GM18951 (cell line): ENCODE measurements around the gene ACOT7.

Experiments
- POLR2A ChIP-seq: IDR thresholded peaks from 4 replicates; pipeline ENCODE4 v1.6.1; 2011; ENCODE audit warnings: mild to moderate bottlenecking; ENCODE audit not compliant: insufficient read length, insufficient read depth; ENCODE audit errors: extremely low read depth
- in situ Hi-C: fragments of 300-500 bp; cut with MboI; formaldehyde crosslinking; loops from one replicate; pipeline ENCODE4 v1.12.0; 2022; ENCODE audit warnings: low sequenced_read_pairs, mixed read lengths, inconsistent platforms; ENCODE audit not compliant: unreplicated experiment

The ACOT7 gene

GRCh38 chr1:6287431-6287886 is 106.1 kb downstream of the ACOT7 start:
- TF ChIP-seq POLR2A, result no peak
- in situ Hi-C loops, result no loop called here

- no peak for TF ChIP-seq POLR2A
- in situ Hi-C loops, result no loop called here
Observed at GRCh38 chr1:6287029-6287428, 106.5 kb downstream of the ACOT7 start.

DNA sequence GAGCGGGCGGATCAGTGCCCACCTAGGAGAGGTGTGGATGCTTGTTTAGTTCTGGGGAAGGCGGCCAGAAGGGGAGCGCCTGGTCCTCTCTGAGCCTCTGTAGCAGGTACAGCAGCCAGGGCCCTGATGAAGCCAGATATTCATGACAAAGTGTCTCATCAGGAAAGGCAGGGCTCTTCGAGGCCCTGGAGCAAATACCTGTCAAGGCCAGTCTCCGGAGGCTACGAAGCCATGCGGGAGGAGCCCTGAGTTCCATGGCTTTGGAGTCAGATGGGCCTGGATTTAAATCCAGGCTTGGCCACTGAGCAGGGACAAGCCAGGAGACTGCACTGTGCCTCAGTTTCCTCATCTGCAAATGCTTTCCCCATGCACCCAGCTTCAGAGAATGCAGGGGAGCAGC is 107.3 kb downstream of the ACOT7 start:
- TF ChIP-seq POLR2A, result no peak
- in situ Hi-C loops, result no loop called here

DNA sequence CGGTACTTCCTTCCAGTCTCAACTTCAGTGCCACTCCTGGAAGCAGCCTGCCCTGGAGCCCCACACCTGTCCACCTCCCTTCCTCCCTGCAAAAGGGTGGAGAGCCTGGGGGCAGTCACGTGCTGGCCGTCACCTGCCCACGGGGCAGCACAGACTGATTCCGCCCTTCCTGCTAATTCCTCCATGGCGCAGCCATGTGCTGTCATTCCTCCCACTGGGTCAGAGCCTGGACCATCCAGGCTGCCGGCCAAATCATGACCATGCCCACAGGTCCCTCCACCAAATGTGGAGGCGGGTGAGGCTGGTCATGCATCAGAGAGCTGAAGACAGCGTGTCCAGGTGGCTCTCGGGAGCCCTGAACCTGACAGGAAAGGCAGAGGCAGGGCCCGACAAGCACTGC is 108.2 kb downstream of the ACOT7 start:
- in situ Hi-C loops, result no loop called here
- TF ChIP-seq POLR2A, result no peak

DNA sequence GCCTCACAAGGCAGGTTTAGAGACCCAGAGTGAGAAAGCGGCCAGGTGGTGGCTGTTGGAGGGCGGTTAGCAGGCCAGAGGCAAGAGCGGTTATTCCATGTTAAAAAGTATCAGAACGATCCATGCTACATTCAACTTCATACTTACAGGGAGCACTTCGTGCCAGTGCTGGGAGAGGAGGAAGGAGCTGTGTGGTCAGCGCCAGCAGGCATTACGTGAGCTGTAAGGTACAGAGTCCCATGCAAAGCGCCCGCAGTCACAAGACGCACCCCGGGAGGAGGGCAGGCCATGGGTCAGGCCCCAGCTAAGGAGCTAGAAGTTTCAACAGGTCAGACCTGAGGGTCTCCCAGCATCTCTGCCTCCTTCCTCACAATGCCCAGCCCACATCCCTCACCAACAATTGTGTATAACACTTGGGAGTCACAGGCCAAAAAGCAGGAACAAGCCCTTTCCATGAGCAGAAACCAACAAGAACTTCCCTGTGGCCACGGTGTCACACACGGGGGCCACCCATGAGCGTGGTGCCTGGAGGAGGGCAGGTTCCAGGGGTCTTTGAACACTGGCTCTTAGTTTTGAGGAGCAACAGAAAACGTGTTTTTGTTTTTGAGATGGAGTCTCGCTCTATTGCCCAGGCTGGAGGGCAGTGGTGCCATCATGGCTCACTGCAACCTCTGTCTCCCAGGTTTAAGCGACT is 110.8 kb downstream of the ACOT7 start:
- in situ Hi-C loops, result no loop called here
- TF ChIP-seq POLR2A, result no peak

DNA sequence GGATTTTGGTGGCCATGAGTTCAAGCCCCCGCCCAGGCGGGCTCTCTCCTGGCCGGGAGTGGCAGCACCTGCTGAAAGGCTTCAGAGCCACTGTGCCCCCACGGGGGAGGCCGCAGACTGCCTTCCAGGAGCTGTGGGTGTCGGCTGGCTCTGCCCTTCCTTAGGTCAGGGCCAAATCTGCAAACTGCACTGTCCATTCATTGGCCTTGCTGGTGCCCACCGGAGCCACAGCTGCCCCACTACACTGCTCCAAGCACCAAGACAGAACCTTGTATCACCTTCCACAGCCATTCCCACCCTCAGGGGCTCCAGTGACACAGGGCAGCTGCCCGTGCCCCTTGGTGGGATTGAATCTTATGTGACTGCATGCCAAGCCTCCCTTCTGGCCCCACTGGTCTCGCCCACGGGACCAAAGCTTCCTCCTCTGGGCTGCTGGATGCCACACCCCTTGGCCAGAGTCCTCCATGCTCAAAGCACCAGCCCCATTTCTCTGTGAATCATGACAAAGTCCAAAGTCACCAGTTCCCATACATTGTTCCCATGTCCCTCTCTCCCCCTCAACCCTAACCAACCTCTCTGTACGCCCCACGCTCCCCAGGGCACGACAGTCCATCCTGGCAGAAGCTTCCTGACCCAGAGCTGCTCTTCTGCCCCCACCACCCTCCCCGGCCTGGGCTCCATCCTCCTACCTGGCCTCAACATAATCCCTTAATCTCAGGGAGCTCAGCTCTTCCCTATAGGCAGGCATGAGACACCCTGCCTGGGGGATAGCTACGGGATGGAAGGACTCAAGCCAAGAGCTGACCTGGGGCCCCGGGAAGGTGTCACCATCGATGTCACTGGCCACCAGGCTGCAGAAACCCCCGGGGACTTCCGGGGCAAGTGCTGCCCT is 111.8 kb downstream of the ACOT7 start:
- in situ Hi-C loops, result no loop called here
- no peak for TF ChIP-seq POLR2A

DNA sequence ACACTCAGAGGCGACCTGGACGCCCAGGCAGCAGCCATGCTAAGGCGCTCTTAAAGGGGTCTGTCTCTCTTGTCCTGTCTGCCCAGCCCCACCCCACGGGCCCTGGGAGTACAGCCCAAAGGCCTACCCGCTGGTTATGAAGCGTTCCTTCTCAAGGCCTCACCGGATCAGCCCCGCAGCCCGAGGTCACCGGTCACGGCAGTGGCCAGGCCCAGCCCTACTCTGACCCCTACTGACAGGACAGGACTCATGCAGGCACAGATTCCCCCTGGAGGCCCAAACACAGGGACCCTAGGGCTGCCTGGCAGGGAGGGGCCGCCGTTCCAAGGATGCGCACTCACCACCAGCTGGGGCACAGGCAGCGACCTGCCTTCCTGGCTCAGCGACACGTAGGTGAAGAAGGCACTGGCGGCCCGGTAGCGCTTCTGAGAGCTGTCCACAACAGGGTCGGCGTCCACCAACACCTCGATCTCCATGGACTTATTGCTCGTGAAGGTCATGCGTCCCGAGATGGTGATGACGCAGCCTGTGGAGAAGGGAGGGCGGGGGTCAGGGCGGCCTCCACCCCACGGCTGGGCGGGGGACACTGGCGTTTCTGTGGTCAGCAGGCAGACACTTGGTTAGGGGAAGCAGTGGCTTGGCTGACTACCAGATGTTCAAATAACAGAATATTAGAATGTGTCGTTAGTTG is 112.7 kb downstream of the ACOT7 start:
- in situ Hi-C loops, result no loop called here
- no peak for TF ChIP-seq POLR2A

- in situ Hi-C loops, result no loop called here
- no peak for TF ChIP-seq POLR2A
Observed at GRCh38 chr1:6279613-6280383, 113.8 kb downstream of the ACOT7 start.

DNA sequence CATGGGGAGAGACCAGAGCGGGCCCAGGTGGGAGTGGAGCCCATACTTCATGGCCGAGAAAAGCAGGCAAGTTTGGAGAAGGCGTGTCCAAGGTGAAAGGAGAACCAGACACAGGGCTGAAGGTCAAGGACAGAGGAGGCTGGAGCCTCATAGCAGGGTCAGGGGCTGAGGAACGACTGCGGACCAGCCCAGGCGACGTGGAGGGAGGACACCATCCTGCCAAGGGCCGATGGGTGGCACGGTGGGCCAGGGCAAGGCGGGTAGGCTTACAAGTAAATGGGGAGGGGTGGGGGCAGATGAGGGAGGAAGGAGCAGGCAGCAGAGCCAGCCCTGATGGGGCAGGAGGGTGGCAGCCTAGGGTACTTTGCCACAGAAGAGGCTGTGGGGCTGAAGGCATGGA is 114.5 kb downstream of the ACOT7 start:
- TF ChIP-seq POLR2A, result no peak
- in situ Hi-C loops, result no loop called here

DNA sequence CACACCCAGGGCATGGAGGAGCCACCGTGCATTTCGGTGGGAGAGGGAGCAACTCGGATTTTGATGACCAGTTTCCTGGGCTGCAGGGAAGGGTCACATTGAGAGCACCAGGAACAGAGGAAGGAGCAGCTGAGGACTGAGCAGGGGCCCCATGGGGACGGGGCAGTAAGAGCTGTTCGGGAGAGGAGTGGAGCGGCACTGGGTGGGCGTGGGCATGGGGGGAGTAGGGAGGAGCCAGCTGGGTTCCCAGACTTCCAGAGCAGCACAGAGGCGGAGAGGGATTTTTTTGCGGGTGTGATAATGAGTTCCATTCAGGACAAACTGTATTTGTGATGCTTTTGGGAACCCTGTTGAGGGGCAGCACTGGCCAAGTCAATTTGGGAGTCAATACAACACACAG is 115.3 kb downstream of the ACOT7 start:
- in situ Hi-C loops, result no loop called here
- no peak for TF ChIP-seq POLR2A

DNA sequence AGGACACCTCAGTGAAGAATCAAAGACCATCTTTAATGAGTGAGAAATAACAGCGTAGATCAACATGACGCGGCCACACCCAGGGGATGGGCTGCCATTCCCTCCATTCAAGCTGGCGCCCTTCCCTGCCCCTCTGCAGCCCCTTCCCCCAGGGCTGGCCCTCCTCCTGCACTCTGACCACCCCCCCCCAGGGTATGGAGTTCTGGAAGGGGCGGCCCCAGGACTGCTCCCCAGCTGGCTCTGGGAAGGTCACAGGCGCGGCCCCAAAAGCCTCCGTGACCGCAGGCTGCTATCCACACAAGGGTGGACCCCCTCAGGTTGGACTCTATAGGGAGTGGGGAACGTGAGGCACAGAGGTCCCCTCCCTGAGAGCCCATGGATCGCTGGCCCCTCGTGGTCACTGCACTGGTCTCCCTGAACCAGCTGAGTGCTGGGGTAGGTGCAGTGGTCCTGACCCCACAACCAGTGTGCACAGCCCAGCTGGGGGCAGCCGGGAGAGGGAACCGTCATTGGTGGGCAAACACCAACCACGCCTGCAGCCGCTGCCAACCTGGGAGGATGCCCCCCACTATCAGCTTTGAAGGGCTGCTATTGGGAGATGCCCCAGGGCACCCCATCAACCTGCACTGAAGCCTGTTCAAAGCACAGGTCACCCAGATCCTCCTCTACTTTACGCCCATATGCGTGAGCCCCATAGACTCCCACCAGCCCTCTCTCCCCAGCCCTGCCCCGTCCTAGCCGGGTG is 116.6 kb downstream of the ACOT7 start:
- in situ Hi-C loops, result no loop called here
- TF ChIP-seq POLR2A, result no peak
